KMS-11 (cell line): ENCODE measurements around the gene RAB34.
A peak's percentile ranks its signal among the peaks of the same experiment; 100 is the strongest.

Experiments used
- H2AFZ ChIP-seq: fragments of 200-600 bp; sonication (generic); 2 replicates; pipeline ENCODE4 v1.6.1; 2016; ENCODE audit warnings: antibody characterized with exemption, mixed run types, low read depth
- H3K27ac ChIP-seq: fragments of 200-600 bp; sonication (generic); 2 replicates; pipeline ENCODE4 v1.6.1; 2016; ENCODE audit warnings: mild to moderate bottlenecking, mixed run types
- H3K27me3 ChIP-seq: fragments of 200-600 bp; sonication (generic); 2 replicates; pipeline ENCODE4 v1.6.1; 2017; ENCODE audit warnings: mild to moderate bottlenecking, low read depth, mixed run types, moderate library complexity; ENCODE audit not compliant: insufficient read depth
- H3K36me3 ChIP-seq: fragments of 200-600 bp; sonication (generic); 2 replicates; pipeline ENCODE4 v1.6.1; 2017; ENCODE audit warnings: mild to moderate bottlenecking, mixed run types; ENCODE audit not compliant: insufficient read depth
- H3K4me1 ChIP-seq: fragments of 200-600 bp; sonication (generic); 2 replicates; pipeline ENCODE4 v1.6.1; 2016; ENCODE audit warnings: mild to moderate bottlenecking, low read depth, mixed run types; ENCODE audit not compliant: poor library complexity, severe bottlenecking
- H3K4me2 ChIP-seq: fragments of 200-600 bp; sonication (generic); 2 replicates; pipeline ENCODE4 v1.7.0; 2016; ENCODE audit warnings: mild to moderate bottlenecking, mixed run types
- H3K4me3 ChIP-seq: fragments of 200-600 bp; sonication (generic); IDR thresholded peaks from 2 replicates; pipeline ENCODE4 v1.6.1; 2017; ENCODE audit warnings: low read depth, low read length, mixed read lengths; ENCODE audit not compliant: insufficient read depth
- H3K79me2 ChIP-seq: fragments of 200-600 bp; sonication (generic); 2 replicates; pipeline ENCODE4 v1.6.1; 2016; ENCODE audit warnings: low read depth, mixed run types; ENCODE audit not compliant: insufficient read depth
- H3K9ac ChIP-seq: fragments of 200-600 bp; sonication (generic); 2 replicates; pipeline ENCODE4 v1.6.1; 2016; ENCODE audit warnings: mild to moderate bottlenecking, mixed run types
- H4K20me1 ChIP-seq: fragments of 200-600 bp; sonication (generic); 2 replicates; pipeline ENCODE4 v1.6.1; 2016; ENCODE audit warnings: mild to moderate bottlenecking, mixed run types; ENCODE audit not compliant: insufficient read depth
- TF ChIP-seq, protein P1 (sequence below): fragments of 200-600 bp; sonication (generic); conservative IDR thresholded peaks from 2 replicates; pipeline ENCODE4 v1.6.1; 2017; ENCODE audit warnings: low read depth, mild to moderate bottlenecking, antibody characterized with exemption, low read length, moderate library complexity, mixed read lengths

The RAB34 gene

DNA sequence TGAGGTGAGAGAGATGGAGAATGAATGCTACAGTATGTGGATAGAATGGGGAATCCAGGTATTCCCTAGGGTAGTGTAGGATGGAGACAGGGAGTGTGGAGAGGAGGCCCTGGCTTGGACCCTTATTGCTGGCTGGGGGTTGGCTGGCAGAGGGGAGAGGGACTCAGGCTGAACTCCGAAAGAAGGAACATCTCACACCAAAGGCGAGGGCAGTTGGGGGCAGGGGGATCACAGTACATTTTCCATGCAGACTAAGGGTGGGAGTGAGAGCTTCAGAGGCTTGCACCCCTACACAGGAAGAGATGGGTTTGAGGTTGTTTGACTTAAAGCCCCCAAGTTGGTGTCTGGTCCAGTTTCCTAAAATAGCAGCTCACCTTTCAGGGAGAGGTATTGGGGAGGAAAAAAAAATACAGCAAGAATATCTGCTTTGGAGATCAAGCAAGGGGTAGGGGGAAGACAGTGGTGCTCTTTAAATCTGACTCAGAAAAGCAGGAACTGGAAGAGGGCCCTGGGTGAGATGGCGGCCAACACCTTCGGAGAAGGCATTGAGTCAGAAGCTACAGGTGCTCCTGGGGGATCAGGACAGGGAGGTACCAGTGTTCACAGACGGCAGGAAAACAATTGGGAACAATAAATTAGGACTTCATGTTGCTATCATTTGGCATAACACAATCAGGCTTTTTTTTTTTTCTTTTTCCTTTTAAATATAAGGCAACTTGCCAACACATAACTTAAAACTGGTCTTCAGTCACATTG, 38.6 kb upstream of the RAB34 start:
- H3K36me3 ChIP-seq = no peaks in the 10 kb centered on the region
- H2AFZ ChIP-seq = no peak overlapping the region
- peaks cover 4% of the 10 kb centered on the region for H3K4me1 ChIP-seq
- H3K27ac ChIP-seq = no peak overlapping the region
- H3K4me3 ChIP-seq = no peak overlapping the region
- no peaks in the 10 kb centered on the region for H4K20me1 ChIP-seq
- no peak overlapping the region for H3K9ac ChIP-seq
- TF ChIP-seq, protein P1, sequence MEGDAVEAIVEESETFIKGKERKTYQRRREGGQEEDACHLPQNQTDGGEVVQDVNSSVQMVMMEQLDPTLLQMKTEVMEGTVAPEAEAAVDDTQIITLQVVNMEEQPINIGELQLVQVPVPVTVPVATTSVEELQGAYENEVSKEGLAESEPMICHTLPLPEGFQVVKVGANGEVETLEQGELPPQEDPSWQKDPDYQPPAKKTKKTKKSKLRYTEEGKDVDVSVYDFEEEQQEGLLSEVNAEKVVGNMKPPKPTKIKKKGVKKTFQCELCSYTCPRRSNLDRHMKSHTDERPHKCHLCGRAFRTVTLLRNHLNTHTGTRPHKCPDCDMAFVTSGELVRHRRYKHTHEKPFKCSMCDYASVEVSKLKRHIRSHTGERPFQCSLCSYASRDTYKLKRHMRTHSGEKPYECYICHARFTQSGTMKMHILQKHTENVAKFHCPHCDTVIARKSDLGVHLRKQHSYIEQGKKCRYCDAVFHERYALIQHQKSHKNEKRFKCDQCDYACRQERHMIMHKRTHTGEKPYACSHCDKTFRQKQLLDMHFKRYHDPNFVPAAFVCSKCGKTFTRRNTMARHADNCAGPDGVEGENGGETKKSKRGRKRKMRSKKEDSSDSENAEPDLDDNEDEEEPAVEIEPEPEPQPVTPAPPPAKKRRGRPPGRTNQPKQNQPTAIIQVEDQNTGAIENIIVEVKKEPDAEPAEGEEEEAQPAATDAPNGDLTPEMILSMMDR = no peak
- no peaks in the 10 kb centered on the region for H3K27me3 ChIP-seq
- no peaks in the 10 kb centered on the region for H3K79me2 ChIP-seq
- no peak overlapping the region for H3K4me2 ChIP-seq

DNA sequence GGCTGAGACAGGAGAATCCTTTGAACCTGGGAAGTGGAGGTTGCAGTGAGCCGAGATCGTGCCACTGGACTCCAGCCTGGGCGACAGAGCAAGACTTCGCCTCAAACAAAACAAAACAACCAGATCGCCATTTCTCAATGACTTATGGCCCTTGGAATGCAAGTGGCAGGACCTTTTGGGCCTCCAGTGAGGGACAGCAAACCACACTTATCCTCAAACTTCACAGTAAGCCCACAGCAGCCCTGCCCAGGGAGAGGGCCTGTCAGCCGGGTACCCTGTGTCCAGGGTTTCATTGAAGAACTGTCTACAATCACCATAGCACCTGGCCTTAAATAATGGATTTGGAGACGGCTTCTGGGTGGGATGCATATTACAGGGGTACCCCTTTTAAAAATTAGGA, 37.8 kb upstream of the RAB34 start:
- Histone ChIP-seq H3K36me3 (no peaks in the 10 kb centered on the region; the same call in 1 of the 2 replicates), H3K9ac (no peak overlapping the region), H2AFZ (no peak overlapping the region), H3K4me3 (no peak overlapping the region), H4K20me1 (0 out of 2 replicates have a peak, but pooled peaks cover 5% of the 10 kb centered on the region), H3K27me3 (no peaks in the 10 kb centered on the region), H3K79me2 (no peaks in the 10 kb centered on the region), H3K27ac (no peak overlapping the region), H3K4me1 (peaks cover 5% of the 10 kb centered on the region), H3K4me2 (no peak overlapping the region)
- TF ChIP-seq, protein P1 = no peak

DNA sequence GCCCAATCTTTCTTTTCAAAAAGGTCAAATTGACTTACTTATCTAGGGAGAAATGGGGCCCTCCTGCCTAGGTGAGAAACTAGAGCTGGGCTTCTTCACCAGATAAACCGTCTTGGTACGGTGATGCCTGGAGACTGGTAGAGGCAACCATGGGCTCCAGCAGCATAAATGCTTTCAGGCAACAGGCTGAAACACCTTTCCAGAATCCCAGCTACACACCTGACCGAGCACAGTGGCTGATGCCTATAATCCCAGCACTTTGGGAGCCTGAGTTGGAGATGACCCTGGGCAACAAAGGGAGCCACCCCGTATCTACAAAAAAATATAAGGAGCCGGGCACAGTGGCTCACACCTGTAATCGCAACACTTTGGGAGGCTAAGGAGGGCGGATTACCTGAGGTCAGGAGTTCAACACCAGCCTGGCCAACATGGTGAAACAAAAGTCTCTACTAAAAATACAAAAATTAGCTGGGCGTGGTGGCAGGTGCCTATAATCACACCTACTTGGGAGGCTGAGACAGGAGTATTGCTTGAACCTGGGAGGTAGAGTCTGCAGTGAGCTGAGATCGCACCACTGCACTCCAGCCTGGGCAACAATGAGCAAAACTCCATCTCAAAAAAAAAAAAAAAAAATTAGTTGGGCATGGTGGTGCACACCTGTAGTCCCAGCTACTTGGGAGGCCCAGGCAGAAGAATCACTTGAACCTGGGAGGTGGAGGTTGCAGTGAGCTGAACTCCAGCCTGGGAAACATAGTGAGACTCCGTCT, 34.1 kb upstream of the RAB34 start:
- H3K79me2 ChIP-seq = no peaks in the 10 kb centered on the region; the same call in 1 of the 2 replicates
- no peaks in the 10 kb centered on the region; the same call in 1 of the 2 replicates for H3K36me3 ChIP-seq
- TF ChIP-seq, protein P1 = no peak
- H4K20me1 ChIP-seq = 0 out of 2 replicates have a peak, but pooled peaks cover 5% of the 10 kb centered on the region
- no peak overlapping the region for H2AFZ ChIP-seq
- H3K27ac ChIP-seq = no peak overlapping the region
- H3K27me3 ChIP-seq = no peaks in the 10 kb centered on the region
- no peak overlapping the region for H3K9ac ChIP-seq
- H3K4me2 ChIP-seq = no peak overlapping the region
- H3K4me3 ChIP-seq = no peak overlapping the region
- peaks cover 23% of the 10 kb centered on the region for H3K4me1 ChIP-seq

DNA sequence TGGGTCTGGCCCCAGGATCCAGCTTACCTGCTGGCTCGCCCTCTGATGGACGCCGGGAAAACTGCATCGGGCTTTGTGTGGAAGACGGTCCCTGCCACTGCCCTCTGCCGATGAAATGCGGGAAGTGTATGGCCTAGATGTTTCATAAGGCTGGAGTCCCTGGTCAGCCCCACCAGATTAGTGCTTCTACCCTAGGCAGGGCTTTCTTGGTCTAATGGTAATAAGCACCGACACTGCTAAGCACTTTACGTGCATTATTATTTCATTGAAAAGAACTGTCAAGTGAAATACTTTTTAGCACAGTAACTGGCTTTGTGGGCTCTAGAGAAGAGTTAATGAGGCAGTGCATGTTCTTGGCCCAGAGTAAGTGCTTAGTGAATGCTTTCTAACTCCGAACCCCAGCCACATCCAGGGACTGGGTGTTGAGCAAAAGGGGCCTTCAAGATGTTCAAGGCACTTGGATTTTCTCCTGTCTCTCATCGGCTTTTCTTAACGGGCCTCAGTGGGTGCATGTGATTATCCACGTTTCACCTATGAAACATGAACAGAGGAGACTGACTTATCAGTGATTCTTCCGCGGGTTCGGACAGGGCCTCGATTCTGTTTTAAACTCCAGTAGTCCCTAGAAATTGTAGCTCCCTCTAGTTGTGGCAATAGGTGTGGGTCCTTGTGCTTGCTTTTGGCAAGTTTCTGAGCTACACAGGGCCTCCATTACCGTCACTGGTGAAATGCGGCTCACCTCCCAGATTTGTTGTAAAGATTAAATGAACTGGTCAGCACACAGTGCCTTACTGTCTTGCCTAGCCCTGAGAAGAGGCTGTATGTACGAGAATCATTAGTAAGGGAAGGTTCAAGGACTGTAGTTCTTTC, 32.7 kb upstream of the RAB34 start:
- no peak overlapping the region for H3K27ac ChIP-seq
- no peak overlapping the region for H3K4me2 ChIP-seq
- H4K20me1 ChIP-seq = 0 out of 2 replicates have a peak, but pooled peaks cover 9% of the 10 kb centered on the region
- no peaks in the 10 kb centered on the region for H3K27me3 ChIP-seq
- no peaks in the 10 kb centered on the region; the same call in 1 of the 2 replicates for H3K36me3 ChIP-seq
- TF ChIP-seq, protein P1 = peak; percentile 96
- H3K79me2 ChIP-seq = peaks cover 11% of the 10 kb centered on the region
- H2AFZ ChIP-seq = no peak overlapping the region
- H3K9ac ChIP-seq = no peak overlapping the region
- H3K4me3 ChIP-seq = no peak overlapping the region
- peaks cover 37% of the 10 kb centered on the region for H3K4me1 ChIP-seq
